HK-2 (cell line): ENCODE results near the gene CSRNP3.

Source experiments
- DNase-seq: peaks from one replicate; pipeline ENCODE4 v3.0.0-alpha.2; 2018; ENCODE audit not compliant: unreplicated experiment

Gene CSRNP3

DNA sequence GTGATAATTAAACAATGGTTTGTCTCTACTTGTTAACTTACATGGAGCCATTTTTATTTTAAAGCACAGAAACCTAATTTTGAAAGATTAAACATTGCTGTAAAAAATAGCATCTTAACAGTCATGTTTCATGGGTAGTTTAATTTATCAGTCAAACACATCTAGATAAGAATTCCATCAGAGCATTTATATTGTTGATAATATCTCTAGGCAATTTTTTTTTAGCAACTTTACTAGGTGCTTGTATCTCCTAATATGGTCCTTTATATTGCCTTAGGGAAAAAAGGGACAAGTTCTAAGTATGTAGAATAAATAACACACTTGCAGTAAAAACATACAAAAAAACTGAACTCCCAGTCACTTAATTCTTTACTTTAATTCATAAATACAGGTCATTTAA is 863 bp downstream of the CSRNP3 start:
- DNase-seq, result no peak

GRCh38 chr2:165471349-165471950 is 2.0 kb downstream of the CSRNP3 start:
- DNase-seq, result no peak

GRCh38 chr2:165472922-165473321 is 3.4 kb downstream of the CSRNP3 start:
- no peak for DNase-seq

DNA sequence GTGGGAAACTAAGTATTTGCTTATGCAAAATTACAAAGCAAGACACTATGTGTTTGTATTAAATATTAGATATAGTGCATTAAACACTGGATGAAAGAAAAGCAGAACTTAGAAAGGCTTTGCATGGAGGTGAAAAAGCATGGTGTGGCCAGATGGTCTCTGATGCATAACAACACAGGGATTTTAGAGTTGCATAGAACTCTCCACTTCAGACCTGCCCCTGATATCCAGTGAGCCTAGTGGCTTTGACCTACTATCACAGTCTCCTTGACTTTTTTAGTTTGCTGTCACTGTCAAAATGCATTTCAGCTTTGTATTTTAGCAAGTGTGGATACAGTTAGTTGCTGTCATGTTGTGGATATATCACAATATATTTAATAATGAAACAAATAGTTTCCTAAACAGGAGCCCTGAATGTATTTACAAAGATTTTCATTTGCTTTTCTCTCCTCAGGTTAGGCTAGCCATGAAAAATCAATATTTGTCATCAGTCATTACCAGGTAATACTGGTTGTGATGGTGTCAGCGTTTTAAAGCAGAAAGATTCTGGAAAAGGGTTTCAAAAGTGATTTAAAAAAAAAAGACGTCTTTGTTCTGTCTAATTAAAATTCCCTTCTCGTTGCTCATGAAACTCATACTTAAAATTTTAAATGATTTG is 5.2 kb downstream of the CSRNP3 start:
- no peak for DNase-seq

DNA sequence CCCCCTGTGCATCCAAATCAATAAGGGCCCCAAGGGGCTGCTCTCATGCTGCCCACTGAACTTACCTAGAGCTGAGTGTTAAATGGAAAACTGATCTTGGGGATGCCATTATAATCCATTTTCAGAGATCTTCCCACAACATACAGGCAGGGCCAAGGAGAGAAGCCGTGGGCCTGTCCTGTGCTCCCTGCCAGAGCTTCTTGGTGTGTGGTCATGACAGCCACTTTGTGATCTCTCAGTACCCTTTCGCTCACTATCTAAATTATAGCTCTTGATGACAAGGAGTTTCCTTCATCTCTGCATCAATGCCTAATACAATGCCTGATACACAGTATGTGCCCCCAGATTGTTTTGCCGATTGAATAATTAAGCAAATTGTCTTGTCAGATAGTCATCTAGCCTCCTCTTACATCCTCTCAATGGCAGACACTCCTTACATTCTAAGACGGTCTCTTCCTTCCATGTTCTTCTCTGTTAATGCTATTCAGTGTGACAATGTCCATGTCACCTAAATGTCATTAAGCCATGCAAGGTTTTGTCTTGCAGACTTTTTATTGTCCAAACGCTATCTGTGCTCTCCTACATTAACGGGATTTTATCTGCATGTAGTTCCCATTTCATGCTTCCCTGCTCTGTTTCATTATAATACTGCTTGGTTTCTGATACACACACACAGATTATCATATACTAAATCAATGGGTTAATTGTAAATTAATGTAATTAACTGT is 5.9 kb downstream of the CSRNP3 start:
- no peak for DNase-seq

DNA sequence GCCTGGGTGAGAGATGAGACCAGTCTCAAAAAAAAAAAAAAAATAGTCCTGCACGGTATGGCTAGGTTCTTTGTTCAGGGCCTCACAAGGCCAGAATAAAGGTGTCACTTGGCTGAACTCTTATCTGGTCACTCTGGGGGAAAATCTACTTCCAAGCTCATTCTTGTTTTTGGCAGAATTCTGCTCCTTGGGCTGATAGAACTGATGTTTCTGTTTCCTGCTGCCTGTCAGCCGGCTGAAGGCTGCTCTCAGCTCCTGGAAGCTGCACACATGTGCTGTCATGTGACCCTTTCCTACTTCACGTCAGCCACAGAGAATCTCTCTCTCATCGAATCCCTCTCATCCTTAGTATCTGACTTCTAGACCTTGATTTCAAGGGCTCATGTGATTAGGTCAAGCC is 10.4 kb downstream of the CSRNP3 start:
- DNase-seq, result no peak

DNA sequence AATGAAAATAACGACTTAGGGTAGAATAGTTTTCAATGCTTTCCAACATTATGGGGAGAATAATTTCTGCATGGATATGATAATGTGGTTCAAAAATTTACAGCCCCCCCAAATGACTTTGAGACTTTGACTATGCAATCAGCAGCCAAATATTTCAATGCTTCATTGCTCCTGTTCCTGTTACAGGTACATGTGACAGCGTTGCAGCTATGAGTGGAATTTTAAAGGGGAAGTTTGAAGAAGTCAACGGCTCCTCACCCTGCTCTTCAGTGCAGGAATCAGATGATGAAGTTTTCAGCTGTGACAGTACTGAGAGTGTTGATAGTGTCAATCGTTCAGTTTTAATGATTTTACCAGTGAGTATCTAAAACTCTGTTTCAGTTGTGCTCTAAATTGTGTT is 25.1 kb downstream of the CSRNP3 start:
- DNase-seq, result no peak

- DNase-seq, result no peak
These were observed 28.3 kb downstream of the CSRNP3 start for GRCh38 chr2:165497659-165498317.

DNA sequence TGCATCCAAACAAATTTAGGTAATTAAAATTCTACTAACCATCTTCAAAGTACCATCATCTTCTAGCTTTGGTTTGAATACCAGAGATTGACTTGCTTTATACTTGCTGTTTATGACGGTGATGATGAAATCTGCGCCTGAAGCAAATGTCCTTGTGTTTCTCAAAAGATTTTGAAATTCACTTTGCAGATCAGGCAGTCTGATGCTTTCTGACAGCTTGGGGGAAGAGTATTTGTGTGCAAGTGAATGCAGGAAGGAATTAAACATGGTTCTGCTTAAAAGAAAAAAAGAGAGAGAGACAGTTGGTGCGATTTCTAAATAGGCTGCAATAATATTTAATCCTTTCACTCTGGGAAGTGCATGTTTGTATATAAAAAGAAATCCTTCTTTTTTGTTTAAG is 29.6 kb downstream of the CSRNP3 start:
- no peak for DNase-seq

DNA sequence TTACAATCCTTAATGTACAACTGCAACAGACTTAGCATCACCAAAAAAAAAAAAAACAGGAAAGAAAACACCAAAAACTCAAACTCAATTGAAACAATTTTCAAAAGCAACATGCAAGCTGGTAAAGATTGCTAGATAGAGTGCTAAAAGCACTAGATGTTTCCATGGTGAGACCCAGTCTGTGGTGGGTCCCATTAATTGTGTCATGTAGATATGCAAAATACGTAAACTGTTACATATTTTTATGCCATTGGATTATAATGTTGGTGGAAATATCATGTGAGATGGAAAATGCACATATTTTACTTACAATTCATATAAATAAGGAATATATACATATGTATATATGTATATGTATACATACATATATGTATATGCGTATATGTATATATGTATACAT is 30.5 kb downstream of the CSRNP3 start:
- DNase-seq, result no peak

DNA sequence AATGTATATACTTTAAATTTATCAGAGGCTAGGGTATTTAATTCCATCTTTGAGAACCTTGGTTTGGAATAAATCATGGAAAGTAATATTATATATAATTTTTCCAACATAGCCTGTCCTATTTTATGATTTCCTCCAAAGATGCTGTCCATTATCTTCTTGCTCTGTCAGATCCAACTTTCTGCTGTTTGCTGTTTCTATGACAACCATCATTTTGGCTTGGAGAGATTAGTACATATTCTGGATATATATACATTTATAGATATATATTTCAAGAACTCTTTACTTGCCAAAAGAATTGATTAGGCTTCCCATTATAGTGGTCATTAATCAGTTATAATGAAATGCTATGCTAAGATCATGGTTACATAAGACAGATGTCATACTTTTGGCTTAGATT is 31.3 kb downstream of the CSRNP3 start:
- no peak for DNase-seq

- DNase-seq, result no peak
These were observed 36.0 kb downstream of the CSRNP3 start for GRCh38 chr2:165505514-165505913.

DNA sequence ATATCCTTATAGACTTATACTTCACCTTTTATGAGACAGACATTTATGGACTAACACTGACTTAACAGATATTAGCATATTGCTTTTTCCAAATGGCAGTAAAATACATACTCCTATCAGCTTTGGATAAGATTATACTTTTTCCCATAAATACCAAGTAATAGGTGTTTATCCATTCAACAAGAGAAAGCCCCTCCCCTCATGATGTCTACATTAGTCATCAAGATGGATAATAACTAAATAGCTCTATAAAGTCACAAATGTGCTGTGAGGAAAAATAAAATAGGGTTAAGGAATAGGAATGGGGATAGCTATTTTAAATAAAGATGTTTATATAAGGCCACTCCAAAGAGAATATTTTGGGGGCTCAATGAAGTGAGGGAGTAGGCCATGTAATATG is 39.4 kb downstream of the CSRNP3 start:
- no peak for DNase-seq

- no peak for DNase-seq
These were observed 44.0 kb downstream of the CSRNP3 start for GRCh38 chr2:165513479-165513878.

- DNase-seq, result no peak
These were observed 49.1 kb downstream of the CSRNP3 start for GRCh38 chr2:165518611-165519010.

DNA sequence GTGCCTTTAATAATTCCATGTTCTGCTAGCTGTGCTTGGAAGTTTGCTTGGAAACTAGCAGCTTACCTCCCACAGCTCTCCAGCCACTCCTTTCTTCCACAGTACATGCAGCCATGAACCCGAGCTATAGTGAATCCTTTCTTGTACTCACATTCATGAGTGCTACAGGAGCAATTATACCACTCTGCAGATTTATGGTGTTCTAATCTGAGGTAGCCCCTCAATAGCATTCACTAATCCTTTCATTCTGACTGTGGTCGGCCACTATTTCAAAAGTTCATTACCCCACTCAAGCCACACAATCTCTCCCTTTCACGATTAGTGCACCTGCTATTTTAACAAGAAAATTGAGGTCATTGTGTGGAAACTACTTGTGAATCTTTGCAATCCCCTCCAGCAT is 53.2 kb downstream of the CSRNP3 start:
- DNase-seq, result no peak

DNA sequence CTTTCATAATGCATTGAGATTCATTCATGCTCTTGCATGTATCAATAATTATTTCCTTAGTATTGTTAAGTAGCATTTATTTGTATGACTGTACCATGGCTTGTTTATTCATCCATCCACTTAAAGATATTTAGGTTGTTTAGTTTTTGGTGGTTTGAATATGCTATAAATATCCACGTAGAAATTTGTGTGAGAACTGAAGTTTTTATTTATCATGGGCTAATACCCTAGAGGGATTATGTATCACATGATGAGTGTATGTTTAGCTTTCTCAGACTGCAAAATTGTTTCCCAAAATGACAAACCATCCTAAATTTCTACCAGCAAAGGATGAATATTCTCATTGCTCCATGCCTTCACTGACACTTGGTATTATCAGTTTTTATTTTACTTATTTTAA is 55.2 kb downstream of the CSRNP3 start:
- DNase-seq, result no peak

DNA sequence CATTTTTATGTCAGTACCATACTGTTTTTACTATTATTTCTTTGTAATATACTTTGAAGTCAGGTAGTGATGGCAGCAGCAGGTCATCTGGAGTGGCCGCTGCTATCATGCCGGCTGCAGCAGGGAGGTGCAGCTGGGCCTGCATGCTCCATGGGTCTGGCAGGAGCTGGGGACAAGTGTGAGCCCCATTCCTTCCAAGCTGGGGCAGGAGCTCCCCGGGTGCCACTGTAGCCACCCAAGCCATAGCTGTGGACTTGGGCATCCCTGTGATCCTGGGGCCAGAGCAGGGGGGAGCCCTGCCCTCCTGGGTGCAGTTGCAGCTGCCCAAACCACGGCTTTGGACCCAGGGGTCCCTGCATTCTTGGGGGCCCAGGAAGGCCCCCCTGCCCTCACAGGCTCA is 59.2 kb downstream of the CSRNP3 start:
- no peak for DNase-seq

DNA sequence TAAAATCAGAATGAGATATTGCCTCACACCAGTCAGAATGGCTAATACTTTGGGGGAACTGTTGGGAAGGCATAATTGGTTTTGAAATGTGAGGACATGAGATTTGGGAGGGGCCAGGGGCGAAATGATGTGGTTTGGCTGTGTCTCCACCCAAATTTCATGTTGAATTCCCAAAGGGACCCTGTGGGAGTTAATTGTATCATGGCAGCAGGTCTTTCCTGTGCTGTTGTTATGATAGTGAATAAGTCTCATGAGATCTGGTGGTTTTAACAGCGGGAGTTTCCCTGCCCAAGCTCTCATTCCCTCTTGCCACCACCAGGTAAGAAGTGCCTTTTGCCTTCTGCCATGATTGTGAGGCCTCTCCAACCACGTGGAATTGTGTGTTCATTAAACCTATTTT is 59.6 kb downstream of the CSRNP3 start:
- no peak for DNase-seq

DNA sequence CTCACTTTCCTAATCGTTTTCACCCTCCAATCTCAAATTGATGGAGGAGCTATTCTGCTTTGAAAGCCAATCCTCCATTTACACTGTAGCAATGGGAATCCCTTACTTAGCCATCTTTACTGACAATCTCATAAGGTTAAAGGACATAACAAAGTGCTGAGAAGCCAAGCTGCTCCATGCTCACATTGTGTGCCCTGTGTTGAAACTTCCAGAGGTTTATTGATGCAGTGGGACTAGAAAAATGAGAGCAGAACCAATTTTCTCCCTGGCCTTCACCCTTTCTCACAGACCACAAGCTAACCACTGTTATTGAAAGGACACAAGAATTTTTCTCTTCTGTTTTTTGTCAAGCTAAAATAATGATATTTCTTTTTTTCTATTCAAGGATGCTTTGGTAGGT is 63.8 kb downstream of the CSRNP3 start:
- no peak for DNase-seq

GRCh38 chr2:165535471-165535870 is 66.0 kb downstream of the CSRNP3 start:
- no peak for DNase-seq

GRCh38 chr2:165536851-165537499 is 67.5 kb downstream of the CSRNP3 start:
- no peak for DNase-seq
